ENCODE measurements around the gene EHMT1.

Gene EHMT1

GRCh38 chr9:137647096-137647714 is 28.4 kb downstream of the EHMT1 start:
- no peak for DNase-seq

DNA sequence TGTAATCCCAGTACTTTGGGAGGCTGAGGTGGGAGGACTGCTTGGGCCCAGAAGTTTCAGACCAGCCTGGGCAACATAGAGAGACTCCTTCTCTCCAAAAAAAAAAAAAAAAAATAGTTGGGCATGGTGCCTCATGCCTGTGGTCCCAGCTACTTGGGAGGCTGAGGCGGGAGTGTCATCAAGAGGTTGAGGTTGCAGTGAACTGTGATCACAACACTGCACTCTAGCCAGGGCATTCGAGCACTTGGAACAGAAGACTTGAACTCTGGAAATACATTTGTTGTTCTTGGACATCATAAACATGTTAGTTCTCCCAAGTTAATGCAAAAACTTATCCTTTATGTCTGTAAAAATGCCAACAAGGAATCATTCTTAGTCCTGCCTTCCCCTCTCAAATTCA is 29.6 kb downstream of the EHMT1 start:
- no peak for DNase-seq

- DNase-seq = no peak
Observed at GRCh38 chr9:137649553-137649952, 30.7 kb downstream of the EHMT1 start.

GRCh38 chr9:137650259-137650658 is 31.5 kb downstream of the EHMT1 start:
- DNase-seq = no peak

GRCh38 chr9:137650779-137651178 is 32.0 kb downstream of the EHMT1 start:
- no peak for DNase-seq

DNA sequence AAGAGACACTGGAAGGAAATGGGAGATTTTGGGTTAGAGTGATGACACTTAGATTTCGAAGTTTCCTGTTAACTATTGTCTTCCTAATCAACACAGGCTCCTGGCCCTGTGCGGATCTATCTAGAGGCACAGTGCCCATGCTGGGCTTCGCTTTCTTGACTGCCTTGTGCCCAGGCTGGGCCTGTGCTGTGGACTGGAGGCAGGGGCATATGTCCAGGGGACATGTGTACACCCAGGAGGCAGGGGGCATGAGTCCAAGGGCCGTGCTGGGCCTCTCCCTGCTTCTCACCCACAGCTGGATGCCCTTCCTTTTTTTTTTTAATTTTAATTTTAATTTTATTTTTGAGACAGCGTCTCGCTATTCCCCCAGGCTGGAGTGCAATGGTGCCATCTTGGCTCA is 37.6 kb downstream of the EHMT1 start:
- DNase-seq = no peak

DNA sequence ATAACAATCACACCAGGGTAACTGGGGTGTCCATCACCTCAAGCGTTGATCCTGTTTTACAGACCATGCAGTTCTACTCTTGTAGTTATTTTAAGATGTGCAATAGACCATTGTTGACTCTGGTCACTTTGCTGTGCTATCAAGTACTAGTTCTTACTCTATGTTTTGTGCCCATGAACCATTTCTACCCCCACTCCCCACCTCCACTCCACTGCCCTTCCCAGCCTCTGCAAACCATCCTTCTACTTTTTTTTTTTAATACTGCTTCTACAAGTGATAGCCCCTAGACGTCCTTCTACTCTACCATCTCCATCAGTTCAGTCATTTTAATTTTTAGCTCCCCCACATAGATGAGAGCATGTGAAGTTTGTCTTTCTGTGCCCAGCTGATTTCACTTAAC is 38.8 kb downstream of the EHMT1 start:
- no peak for DNase-seq

DNA sequence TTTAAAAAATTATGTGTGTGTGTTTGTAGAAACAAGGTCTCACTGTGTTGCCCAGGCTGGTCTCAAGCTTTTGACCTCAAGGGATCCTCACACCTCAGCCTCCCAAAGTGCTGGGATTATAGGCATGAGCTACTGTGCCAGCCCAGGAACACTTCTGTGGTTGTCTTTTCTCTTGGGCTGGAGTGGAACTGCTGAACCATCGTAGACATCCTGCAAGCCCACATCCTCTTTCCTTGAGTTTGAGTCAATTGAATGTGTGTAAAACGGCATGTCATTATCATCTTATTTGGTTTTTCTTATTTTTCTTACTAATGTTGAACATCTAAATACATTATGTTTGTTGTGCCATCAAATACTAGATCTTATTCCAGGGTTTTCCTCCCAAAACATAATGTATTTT is 40.0 kb downstream of the EHMT1 start:
- no peak for DNase-seq

DNA sequence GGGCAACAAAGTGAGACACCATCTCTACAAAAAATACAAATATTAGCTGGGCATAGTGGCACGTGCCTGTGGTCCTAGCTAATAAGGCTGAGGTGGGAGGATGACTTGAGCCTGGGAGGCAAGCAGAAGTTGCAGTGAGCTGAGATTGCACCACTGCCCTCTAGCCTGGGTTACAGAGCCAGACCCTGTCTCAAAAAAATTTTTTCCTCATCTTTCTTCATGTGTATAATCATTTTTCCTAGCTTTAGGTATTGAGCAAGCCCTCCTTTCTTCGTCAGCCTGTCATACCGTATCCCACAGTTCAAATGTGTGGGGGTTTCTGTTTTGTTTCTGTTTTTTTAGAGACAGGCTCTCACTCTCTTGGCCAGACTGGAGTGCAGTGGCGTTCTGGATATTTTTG is 41.3 kb downstream of the EHMT1 start:
- no peak for DNase-seq

- no peak for DNase-seq
Observed at GRCh38 chr9:137663584-137663983, 44.8 kb downstream of the EHMT1 start.

DNA sequence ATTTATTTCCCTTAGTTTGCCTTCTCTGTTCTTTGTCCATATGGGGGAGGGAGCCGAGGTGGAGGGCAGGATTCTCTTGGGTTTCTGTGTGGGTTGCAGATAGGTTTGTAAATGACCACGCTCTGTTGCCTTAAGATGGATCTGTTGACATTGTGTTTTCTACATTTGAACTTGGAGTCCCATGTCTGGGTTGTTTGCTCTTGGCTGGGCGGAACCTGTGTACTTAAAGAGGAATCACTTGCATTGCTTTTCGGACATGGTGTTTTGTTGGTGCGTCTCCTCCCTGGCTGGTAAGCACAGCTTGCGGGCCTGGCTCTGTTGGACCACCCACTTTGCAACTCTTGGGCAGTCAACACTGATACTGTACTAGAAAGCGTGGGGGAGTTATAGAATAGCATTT is 45.9 kb downstream of the EHMT1 start:
- no peak for DNase-seq

DNA sequence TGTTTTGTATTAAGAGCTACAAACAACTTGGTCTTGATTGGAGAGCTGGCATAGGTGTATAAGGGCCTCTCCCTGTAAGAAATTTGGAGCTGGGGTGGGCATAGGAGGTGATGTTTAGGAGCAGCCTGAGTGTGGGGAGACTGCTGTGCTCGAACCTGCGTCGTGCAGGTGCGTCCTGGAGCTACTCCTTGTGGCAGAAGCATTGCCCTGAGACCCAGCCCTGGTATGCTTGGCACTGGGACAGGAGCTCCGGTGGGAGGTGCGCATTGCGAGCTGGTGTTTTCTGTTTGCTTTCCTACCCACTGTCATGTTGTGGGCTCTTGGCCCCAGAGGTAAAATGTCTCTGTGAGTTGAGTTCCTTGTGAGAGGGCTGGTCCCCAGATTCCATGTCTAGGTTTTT is 46.4 kb downstream of the EHMT1 start:
- no peak for DNase-seq

DNA sequence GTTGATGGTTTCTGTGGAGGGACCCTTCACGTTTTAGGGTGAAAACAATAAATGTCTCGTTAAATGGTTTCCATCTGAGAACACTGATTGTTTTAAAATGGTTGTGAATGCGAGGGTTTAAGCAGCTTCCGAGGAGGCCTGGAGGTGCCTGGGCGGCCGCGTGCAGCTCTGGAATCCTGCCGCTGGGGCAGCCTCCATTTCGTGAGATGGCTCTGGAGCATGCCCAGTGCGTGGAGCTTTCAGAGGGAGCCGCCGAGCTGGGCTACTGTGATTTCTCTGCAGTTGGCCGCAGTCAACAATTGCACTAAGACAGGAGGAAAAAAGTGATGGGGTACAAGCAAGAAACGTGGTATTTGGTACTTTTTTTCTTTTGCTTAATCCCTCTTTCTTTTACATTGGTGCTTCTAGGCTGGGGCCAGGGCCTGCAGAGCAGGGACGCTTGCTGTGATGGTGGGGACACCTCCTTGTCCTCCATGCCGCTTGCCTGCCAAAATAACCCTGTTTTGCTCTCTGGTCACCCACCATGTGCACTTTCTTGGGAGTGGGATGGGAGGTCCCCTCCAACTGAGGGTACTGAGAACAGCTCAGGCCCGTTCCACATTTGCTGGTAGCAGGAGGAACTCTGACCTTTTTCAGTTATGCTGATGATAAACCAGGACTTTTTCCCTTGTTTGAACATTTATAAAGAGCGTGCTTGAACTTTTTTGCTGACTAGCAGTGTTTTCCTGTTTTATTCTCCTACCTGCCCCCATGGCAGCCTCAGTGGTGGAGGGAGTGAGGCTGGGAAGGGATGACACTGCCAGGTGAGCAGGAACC is 47.1 kb downstream of the EHMT1 start:
- DNase-seq = no peak

- DNase-seq = no peak
Observed at GRCh38 chr9:137666513-137666822, 47.7 kb downstream of the EHMT1 start.

DNA sequence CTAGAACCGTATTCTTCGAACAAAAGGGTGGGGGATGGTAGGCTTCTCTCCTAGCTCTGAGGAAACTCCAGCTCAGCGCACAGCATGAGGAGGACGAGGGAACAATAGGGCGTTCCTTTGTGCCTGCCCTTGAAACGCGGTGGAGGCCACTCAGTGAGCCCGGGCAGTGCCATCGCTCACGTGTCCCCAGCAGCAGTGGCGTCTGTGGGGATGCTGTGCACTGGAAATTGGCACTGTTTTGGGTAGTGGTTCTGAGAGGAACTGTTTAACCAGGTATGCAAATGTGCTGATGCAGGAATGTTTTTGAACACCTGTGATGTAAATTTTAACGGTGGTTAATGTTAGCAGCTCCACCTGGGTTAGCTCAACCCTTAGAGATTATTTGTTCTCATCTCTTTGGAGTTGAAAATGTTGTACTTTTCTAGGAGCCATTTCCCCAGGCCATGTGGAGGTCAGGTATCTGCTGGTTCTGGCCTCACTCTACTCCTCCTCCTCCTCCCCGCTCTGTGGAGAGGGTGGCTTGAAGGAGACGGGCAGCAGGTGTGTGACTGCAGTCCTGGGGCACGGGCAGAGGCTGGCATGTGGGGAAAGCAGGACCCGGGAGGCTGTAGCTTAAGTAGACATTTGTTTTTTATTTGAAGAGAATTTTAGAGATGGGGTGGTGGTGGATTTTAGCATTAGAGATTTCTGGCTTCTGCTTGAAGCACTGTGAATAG is 48.3 kb downstream of the EHMT1 start:
- DNase-seq = peak; percentile 82

- no peak for DNase-seq
Observed at GRCh38 chr9:137668203-137668602, 49.4 kb downstream of the EHMT1 start.

DNA sequence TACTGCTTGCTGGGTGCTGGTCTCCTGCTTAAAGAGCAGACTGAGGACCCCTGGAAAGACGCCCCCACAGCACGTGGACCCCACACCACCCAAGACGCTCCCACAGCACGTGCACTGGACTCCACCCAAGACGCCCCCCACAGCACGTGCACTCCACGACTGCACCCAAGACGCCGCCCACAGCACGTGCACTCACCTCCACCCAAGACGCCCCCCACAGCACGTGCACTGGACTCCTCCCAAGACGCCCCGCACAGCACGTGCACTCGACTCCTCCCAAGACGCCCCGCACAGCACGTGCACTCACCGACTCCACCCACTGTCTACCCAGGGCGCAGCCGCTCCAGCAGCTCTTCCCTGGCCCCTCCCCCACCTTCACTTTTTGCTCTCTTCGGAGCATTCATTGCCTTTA is 50.5 kb downstream of the EHMT1 start:
- DNase-seq = no peak

DNA sequence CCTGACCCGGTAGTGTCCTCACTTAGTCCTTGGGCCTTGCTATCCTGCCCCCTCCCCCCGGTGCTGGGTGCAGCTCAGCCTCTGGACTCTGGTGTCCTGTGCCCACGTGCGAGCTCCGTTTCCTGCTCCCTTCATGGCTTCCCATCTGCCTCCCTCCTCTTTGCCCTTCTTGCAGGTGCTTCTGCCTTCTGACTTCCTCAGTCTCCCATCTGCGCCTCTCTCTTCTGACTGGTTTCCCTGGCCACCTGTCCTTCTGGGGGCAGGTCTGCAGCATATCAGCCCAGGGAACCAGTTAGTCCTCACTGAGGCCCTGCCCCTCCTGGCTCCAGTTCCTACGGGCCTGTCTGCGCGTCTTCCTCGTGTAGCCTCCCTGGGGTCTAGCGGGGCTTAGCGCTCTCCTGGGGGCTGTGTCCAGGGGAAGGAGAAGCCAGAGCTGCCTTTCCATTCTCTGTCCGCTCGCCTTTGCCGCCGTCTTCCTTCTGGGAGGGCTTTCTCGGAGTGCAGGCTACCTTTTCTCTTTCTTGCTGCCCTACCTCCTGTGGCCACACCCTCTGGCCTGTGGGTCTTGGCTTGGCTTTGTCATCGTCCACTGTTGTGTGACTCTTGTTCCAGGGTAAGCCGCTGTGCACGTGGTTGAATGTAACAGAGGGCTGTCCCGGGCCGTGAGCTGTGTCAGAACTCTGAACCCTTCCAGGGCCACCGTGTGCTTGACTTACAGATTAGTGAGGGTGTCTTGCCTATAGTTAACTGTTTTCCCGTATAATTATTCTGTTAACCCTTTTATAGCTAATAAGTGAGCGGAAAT is 51.8 kb downstream of the EHMT1 start:
- DNase-seq = no peak

- no peak for DNase-seq
Observed at GRCh38 chr9:137671196-137671538, 52.4 kb downstream of the EHMT1 start.

DNA sequence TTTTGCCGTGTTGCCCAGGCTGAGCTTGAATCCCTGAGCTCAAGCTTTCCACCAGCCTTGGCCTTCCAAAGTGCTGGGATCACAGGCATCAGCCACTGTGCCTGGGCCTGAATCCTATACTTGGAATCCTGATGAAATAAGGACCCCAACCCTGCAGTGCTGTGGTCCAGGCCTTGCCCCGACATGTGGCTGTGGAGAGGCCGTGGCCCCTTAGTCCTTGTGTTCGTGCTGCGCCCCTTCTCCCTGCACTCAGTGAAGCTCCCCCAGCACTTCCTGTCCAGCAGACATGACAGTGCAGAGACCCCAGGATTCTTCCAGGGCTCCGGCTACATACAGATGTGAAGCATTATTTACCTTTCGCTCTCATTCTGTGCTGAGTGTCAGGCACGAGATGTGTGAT is 52.9 kb downstream of the EHMT1 start:
- no peak for DNase-seq

- peak; percentile 58 for DNase-seq
Observed at GRCh38 chr9:137672907-137673791, 54.3 kb downstream of the EHMT1 start.

DNA sequence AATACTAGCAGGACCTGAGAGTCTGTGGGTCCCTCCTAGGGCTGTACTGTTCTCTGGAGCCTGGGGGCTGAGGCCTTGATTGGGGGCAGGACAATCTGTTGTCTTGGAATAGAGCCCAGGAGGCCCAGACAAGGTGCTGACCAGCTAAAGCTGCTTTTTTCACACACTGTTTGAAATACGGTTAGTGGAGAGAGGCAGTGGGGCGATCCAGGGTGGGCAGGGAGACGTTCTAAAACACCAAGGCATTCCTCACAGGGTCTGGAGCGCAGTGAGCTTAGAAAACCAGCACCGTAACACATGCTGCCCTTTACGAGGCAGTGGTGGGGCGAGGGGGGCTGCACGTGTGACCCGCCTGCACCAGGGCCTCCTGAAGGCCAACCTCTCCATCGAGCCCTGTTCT is 55.1 kb downstream of the EHMT1 start:
- no peak for DNase-seq
